Transverse colon (tissue), 4 donors: ENCODE results near the gene EGR1.

Experiments
- EP300 ChIP-seq: sonication (generic); formaldehyde crosslinking; IDR thresholded peaks from one replicate; pipeline ENCODE4 v1.6.1; 2017; ENCODE audit warnings: antibody characterized with exemption, low read depth
- POLR2A ChIP-seq: fragments of 450-650 bp; IDR thresholded peaks from one replicate; pipeline ENCODE4 v1.6.1; 2016; ENCODE audit warnings: antibody characterized with exemption, mild to moderate bottlenecking, moderate library complexity
- POLR2AphosphoS5 ChIP-seq, 3 donors: sonication (generic); formaldehyde crosslinking; IDR thresholded peaks; one replicate each; pipeline ENCODE4 v1.6.1; 2016; ENCODE audit warnings: antibody characterized with exemption in 3 of 3
- TF ChIP-seq, protein P1 (sequence below), 5 experiments: fragments of 200-600 bp in 3 of 5; fragments of 450-650 bp in 2 of 5; sonication (generic) in 3 of 5; IDR thresholded peaks; 1 replicate in 2 of 5; 2 replicates in 3 of 5; pipeline ENCODE4 v1.5.1; 2016 to 2017; ENCODE audit warnings: antibody characterized with exemption in 5 of 5, inconsistent platforms in 3 of 5, mild to moderate bottlenecking in 2 of 5, moderate library complexity in 1 of 5

DNA sequence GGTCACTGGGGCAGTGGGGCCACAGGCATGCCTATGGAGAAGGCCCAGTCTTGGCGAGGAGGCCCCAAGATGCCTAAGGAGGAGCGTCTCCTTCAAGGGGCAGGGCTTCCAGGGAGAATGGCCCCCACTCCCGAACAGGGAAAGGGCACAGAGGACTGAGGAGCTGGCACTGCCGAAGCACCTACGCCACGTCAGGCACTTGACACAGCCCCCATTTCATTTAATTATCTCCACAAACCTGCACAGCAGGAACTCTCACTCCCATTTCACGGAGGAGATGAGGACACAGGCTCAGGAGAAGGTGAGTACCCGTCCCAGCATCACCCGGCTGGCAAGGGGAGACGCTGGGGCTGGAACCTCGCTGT, 26.0 kb downstream of the EGR1 start:
- TF ChIP-seq, protein P1, sequence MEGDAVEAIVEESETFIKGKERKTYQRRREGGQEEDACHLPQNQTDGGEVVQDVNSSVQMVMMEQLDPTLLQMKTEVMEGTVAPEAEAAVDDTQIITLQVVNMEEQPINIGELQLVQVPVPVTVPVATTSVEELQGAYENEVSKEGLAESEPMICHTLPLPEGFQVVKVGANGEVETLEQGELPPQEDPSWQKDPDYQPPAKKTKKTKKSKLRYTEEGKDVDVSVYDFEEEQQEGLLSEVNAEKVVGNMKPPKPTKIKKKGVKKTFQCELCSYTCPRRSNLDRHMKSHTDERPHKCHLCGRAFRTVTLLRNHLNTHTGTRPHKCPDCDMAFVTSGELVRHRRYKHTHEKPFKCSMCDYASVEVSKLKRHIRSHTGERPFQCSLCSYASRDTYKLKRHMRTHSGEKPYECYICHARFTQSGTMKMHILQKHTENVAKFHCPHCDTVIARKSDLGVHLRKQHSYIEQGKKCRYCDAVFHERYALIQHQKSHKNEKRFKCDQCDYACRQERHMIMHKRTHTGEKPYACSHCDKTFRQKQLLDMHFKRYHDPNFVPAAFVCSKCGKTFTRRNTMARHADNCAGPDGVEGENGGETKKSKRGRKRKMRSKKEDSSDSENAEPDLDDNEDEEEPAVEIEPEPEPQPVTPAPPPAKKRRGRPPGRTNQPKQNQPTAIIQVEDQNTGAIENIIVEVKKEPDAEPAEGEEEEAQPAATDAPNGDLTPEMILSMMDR (IDR thresholded peaks at IDR 0.05): no peak
- TF ChIP-seq POLR2AphosphoS5 (IDR thresholded peaks at IDR 0.05) (no peak), POLR2A (no peak), EP300 (no peak)
